ENCODE data around the gene CHERP. TPM values are rescaled to one million over a fixed set of nuclear protein-coding genes. Genes with fewer than 3 reads are reported as not detected.
A peak's percentile ranks its signal among the peaks of the same experiment; 100 is the strongest.
"Not testable (repeated sequence)": the region's sequence is repeated elsewhere in the genome, so short reads cannot be mapped to it uniquely, and the experiment has no call there.

The CHERP gene
- total RNA-seq, 2 donors from 2014 or later, result 8.6 to 34.9 TPM

- Histone ChIP-seq H3K9me3 (no peaks in the 10 kb centered on the region), H3K27ac (no peak overlapping the region), H3K4me3 (no peak overlapping the region), H3K4me1 (peaks cover 19% of the 10 kb centered on the region), H3K27me3 (no peaks in the 10 kb centered on the region), H3K36me3 (replicated peaks in 1 of 2; ENCODE audit: insufficient read depth in 1 of 2, low read depth in 2 of 2) (no peaks in the 10 kb centered on the region)
- 86 to 90% methylated on average over 12 of the region's 12 CpGs for WGBS, 2 donors
- no peak for TF ChIP-seq CTCF (IDR thresholded peaks at IDR 0.05)
- no peak for TF ChIP-seq POLR2A (IDR thresholded peaks at IDR 0.05)
- intact Hi-C loops (cut with DNase I), result no loop called here
- no peak for ATAC-seq
- DNase-seq, result no peak
Measured at GRCh38 chr19:16497042-16497441, 45.2 kb downstream of the CHERP start.

- DNase-seq (no peak), ATAC-seq (peak; percentile 1)
- no peak for TF ChIP-seq POLR2A (IDR thresholded peaks at IDR 0.05)
- TF ChIP-seq CTCF (IDR thresholded peaks at IDR 0.05), result no peak
- Histone ChIP-seq H3K27ac (peak overlapping the region in 2 of 4 donors; percentile 43 to 45), H3K27me3 (no peaks in the 10 kb centered on the region), H3K9me3 (no peaks in the 10 kb centered on the region), H3K4me1 (peaks cover 19% of the 10 kb centered on the region), H3K36me3 (replicated peaks in 1 of 2; ENCODE audit: insufficient read depth in 1 of 2, low read depth in 2 of 2) (no peaks in the 10 kb centered on the region), H3K4me3 (peak overlapping the region; percentile 64 to 84)
- intact Hi-C loops (cut with DNase I), result no loop called here
- WGBS, 2 donors, result 16 to 22% methylated on average over 10 to 16 of the region's 16 CpGs
Measured at GRCh38 chr19:16496613-16496983, 45.6 kb downstream of the CHERP start.

- Histone ChIP-seq H3K4me1 (peaks cover 19% of the 10 kb centered on the region), H3K9me3 (no peaks in the 10 kb centered on the region), H3K27ac (peak within 1 kb of the TSS; percentile 48 to 71 (median 64)), H3K27me3 (no peaks in the 10 kb centered on the region), H3K4me3 (peak within 1 kb of the TSS; percentile 64 to 84), H3K36me3 (replicated peaks in 1 of 2; ENCODE audit: insufficient read depth in 1 of 2, low read depth in 2 of 2) (no peaks in the 10 kb centered on the region)
- ATAC-seq, result peak; percentile 99
- 0% methylated on average over 50 of the region's 52 CpGs; no CpG with 5 or more reads in 1 of the 2 donors for WGBS, 2 donors
- peak in 2 of 3 donors; percentile 69 to 81 for TF ChIP-seq POLR2A (IDR thresholded peaks at IDR 0.05)
- TF ChIP-seq CTCF (IDR thresholded peaks at IDR 0.05), result peak in 4 of 7 experiments; percentile 21 to 47 (median 35)
- intact Hi-C loops (cut with DNase I), result no loop called here
- peak; percentile 98 to 99 (median 99) for DNase-seq
Measured at GRCh38 chr19:16495982-16496612, 46.1 kb downstream of the CHERP start, which contains the start of the genes C19orf44 and CALR3. Gene C19orf44, plus strand, starts transcription at chr19:16496394. Its CDS starts 4,399 bp downstream, at chr19:16500793. Gene CALR3, minus strand, starts transcription at chr19:16496167. Its CDS starts 38 bp downstream, at chr19:16496129.

- H3K9me3 ChIP-seq; intact Hi-C loops (cut with DNase I); H3K4me3 ChIP-seq; ATAC-seq; DNase-seq; H3K27ac ChIP-seq; H3K36me3 ChIP-seq (replicated peaks in 1 of 2; ENCODE audit: insufficient read depth in 1 of 2, low read depth in 2 of 2); H3K27me3 ChIP-seq: not testable (repeated sequence)
- 89 to 92% methylated on average over 4 of the region's 4 CpGs for WGBS, 2 donors
- H3K4me1 ChIP-seq, result peaks cover 14% of the 10 kb centered on the region
Measured at GRCh38 chr19:16486476-16486875, 55.8 kb downstream of the CHERP start.

GRCh38 chr19:16482745-16483144 is 59.5 kb downstream of the CHERP start:
- no peak for TF ChIP-seq POLR2A (IDR thresholded peaks at IDR 0.05)
- no peak for TF ChIP-seq CTCF (IDR thresholded peaks at IDR 0.05)
- Histone ChIP-seq H3K27me3 (no peaks in the 10 kb centered on the region), H3K36me3 (replicated peaks in 1 of 2; ENCODE audit: insufficient read depth in 1 of 2, low read depth in 2 of 2) (no peaks in the 10 kb centered on the region), H3K9me3 (no peaks in the 10 kb centered on the region), H3K4me1 (no peaks in the 10 kb centered on the region), H3K4me3 (no peak overlapping the region), H3K27ac (no peak overlapping the region)
- intact Hi-C loops (cut with DNase I), result no loop called here
- ATAC-seq (no peak), DNase-seq (no peak)
- WGBS, 2 donors, result 79 to 90% methylated on average over 7 of the region's 7 CpGs
